Measurements from ENCODE around the gene TECPR1.

- TF ChIP-seq E2F1 (CRISPR knock-in tag; IDR thresholded peaks at IDR 0.05) (no peak), FOXK1 (CRISPR knock-in tag; IDR thresholded peaks at IDR 0.05) (no peak), SMAD3 (CRISPR knock-in tag; IDR thresholded peaks at IDR 0.05; ENCODE audit: borderline replicate concordance) (no peak), JUN (CRISPR knock-in tag; IDR thresholded peaks at IDR 0.05) (no peak), FOXJ3 (CRISPR knock-in tag; IDR thresholded peaks at IDR 0.05; ENCODE audit: borderline replicate concordance) (no peak), ETV6 (CRISPR knock-in tag; IDR thresholded peaks at IDR 0.05) (no peak), OVOL2 (CRISPR knock-in tag; IDR thresholded peaks at IDR 0.05; ENCODE audit: borderline replicate concordance) (no peak), NR3C1 (CRISPR knock-in tag; conservative IDR thresholded peaks at IDR 0.05; ENCODE audit: low read depth) (no peak), MAX (CRISPR knock-in tag; IDR thresholded peaks at IDR 0.05) (no peak), ZNF317 (CRISPR knock-in tag; IDR thresholded peaks at IDR 0.05; ENCODE audit: borderline replicate concordance, low read depth) (no peak)
- TF ChIP-seq, protein P1, sequence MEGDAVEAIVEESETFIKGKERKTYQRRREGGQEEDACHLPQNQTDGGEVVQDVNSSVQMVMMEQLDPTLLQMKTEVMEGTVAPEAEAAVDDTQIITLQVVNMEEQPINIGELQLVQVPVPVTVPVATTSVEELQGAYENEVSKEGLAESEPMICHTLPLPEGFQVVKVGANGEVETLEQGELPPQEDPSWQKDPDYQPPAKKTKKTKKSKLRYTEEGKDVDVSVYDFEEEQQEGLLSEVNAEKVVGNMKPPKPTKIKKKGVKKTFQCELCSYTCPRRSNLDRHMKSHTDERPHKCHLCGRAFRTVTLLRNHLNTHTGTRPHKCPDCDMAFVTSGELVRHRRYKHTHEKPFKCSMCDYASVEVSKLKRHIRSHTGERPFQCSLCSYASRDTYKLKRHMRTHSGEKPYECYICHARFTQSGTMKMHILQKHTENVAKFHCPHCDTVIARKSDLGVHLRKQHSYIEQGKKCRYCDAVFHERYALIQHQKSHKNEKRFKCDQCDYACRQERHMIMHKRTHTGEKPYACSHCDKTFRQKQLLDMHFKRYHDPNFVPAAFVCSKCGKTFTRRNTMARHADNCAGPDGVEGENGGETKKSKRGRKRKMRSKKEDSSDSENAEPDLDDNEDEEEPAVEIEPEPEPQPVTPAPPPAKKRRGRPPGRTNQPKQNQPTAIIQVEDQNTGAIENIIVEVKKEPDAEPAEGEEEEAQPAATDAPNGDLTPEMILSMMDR (IDR thresholded peaks at IDR 0.05) = no peak
- TF ChIP-seq, protein P2, sequence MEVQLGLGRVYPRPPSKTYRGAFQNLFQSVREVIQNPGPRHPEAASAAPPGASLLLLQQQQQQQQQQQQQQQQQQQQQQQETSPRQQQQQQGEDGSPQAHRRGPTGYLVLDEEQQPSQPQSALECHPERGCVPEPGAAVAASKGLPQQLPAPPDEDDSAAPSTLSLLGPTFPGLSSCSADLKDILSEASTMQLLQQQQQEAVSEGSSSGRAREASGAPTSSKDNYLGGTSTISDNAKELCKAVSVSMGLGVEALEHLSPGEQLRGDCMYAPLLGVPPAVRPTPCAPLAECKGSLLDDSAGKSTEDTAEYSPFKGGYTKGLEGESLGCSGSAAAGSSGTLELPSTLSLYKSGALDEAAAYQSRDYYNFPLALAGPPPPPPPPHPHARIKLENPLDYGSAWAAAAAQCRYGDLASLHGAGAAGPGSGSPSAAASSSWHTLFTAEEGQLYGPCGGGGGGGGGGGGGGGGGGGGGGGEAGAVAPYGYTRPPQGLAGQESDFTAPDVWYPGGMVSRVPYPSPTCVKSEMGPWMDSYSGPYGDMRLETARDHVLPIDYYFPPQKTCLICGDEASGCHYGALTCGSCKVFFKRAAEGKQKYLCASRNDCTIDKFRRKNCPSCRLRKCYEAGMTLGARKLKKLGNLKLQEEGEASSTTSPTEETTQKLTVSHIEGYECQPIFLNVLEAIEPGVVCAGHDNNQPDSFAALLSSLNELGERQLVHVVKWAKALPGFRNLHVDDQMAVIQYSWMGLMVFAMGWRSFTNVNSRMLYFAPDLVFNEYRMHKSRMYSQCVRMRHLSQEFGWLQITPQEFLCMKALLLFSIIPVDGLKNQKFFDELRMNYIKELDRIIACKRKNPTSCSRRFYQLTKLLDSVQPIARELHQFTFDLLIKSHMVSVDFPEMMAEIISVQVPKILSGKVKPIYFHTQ (CRISPR knock-in tag; IDR thresholded peaks at IDR 0.05) = no peak
Measured at GRCh38 chr7:98225913-98226614, 26.0 kb downstream of the TECPR1 start.
